Measurements from ENCODE around the gene CPED1.

CPED1 gene

GRCh38 chr7:121012170-121012874 lies 23.8 kb downstream of the CPED1 start:
- H3K27ac ChIP-seq = no peak overlapping the region
- no peak for TF ChIP-seq CTCF (conservative IDR thresholded peaks at IDR 0.05)

GRCh38 chr7:121012919-121013318 lies 24.4 kb downstream of the CPED1 start:
- H3K27ac ChIP-seq = no peak overlapping the region
- no peak for TF ChIP-seq CTCF (conservative IDR thresholded peaks at IDR 0.05)

- no peak overlapping the region for H3K27ac ChIP-seq
- TF ChIP-seq CTCF (conservative IDR thresholded peaks at IDR 0.05) = no peak
Measured at GRCh38 chr7:121015560-121015959, 27.0 kb downstream of the CPED1 start.

- TF ChIP-seq CTCF (conservative IDR thresholded peaks at IDR 0.05) = no peak
- H3K27ac ChIP-seq = no peak overlapping the region
Measured at GRCh38 chr7:121016966-121017365, 28.5 kb downstream of the CPED1 start.

GRCh38 chr7:121017586-121017985 lies 29.1 kb downstream of the CPED1 start:
- H3K27ac ChIP-seq = no peak overlapping the region
- no peak for TF ChIP-seq CTCF (conservative IDR thresholded peaks at IDR 0.05)

- TF ChIP-seq CTCF (conservative IDR thresholded peaks at IDR 0.05) = no peak
Measured at GRCh38 chr7:121019018-121019417, 30.5 kb downstream of the CPED1 start.

GRCh38 chr7:121020249-121020988 lies 31.9 kb downstream of the CPED1 start:
- TF ChIP-seq CTCF (conservative IDR thresholded peaks at IDR 0.05) = no peak
- H3K27ac ChIP-seq = peak overlapping the region; percentile 85

More at GRCh38 chr7:121019018-121019417, 30.5 kb downstream of the CPED1 start:
- no peak overlapping the region for H3K27ac ChIP-seq
